Naive B cell (primary cell): ENCODE results near the gene POGK. TPM values are rescaled to one million over a fixed set of nuclear protein-coding genes. Genes with fewer than 3 reads are reported as not detected.

ENCODE experiments used
- ATAC-seq, 2 donors: fragments of 150-1000 bp; cut with Tn5 transposase; 2 replicates each; pipeline ENCODE4 v1.10.0; 2021; ENCODE audit warnings: low read depth in 2 of 2, mild to moderate bottlenecking in 2 of 2, moderate library complexity in 2 of 2
- DNase-seq: peaks from one replicate; pipeline ENCODE4 v3.0.0; 2022
- H3K27ac Mint-ChIP-seq, 6 donors: one replicate each; pipeline ENCODE4 v1.8.0; 2020 to 2022; ENCODE audit warnings: mild to moderate bottlenecking in 6 of 6, mixed read lengths in 6 of 6, moderate library complexity in 5 of 6, inconsistent platforms in 2 of 6
- H3K27me3 Mint-ChIP-seq, 3 donors: one replicate each; pipeline ENCODE4 v1.8.0; 2021 to 2022; ENCODE audit warnings: mixed read lengths in 3 of 3, mild to moderate bottlenecking in 1 of 3
- H3K36me3 Mint-ChIP-seq, 2 donors: one replicate each; pipeline ENCODE4 v1.8.0; 2020 to 2022; ENCODE audit warnings: mixed read lengths in 2 of 2, inconsistent platforms in 1 of 2, mild to moderate bottlenecking in 1 of 2
- H3K4me1 Mint-ChIP-seq, 3 donors: one replicate each; pipeline ENCODE4 v1.8.0; 2020 to 2022; ENCODE audit warnings: mixed read lengths in 3 of 3, inconsistent platforms in 1 of 3, mild to moderate bottlenecking in 1 of 3, moderate library complexity in 1 of 3
- H3K4me3 Mint-ChIP-seq, 8 donors: one replicate each; pipeline ENCODE4 v1.8.0; 2020 to 2022; ENCODE audit warnings: mild to moderate bottlenecking in 8 of 8, mixed read lengths in 8 of 8, moderate library complexity in 8 of 8, inconsistent platforms in 2 of 8
- H3K9me3 Mint-ChIP-seq, 7 donors: one replicate each; pipeline ENCODE4 v1.8.0; 2020 to 2022; ENCODE audit warnings: mixed read lengths in 7 of 7, mild to moderate bottlenecking in 5 of 7, inconsistent platforms in 2 of 7, moderate library complexity in 1 of 7
- polyA plus RNA-seq, 6 donors: library from polyadenylated mRNA; unstranded; fragments of 300-500 nt; fragmentation: Illumina TruSeq; gene quantifications; one replicate each; pipeline ENCODE4 v1.2.3, GENCODE V29; 2021; ENCODE audit warnings: low read depth in 6 of 6

Gene POGK
- polyA plus RNA-seq, 6 donors from 2014 or later, result 9.2 to 24.1 (median 16.1) TPM

- Mint-ChIP-seq H3K4me1 (peaks cover 32 to 37% (median 34%) of the 10 kb centered on the region in 3 donors), H3K36me3 (peaks cover 5 to 29% of the 10 kb centered on the region in 2 donors), H3K27me3 (no peaks in the 10 kb centered on the region), H3K27ac (peak overlapping the region in 5 of 6 donors; percentile 48 to 93 (median 91)), H3K4me3 (peak overlapping the region; percentile 82 to 94 (median 90)), H3K9me3 (no peaks in the 10 kb centered on the region)
- DNase-seq (peak; percentile 47), ATAC-seq (peak; percentile 58 to 59)
These were observed 479 bp downstream of the POGK start for GRCh38 chr1:166839600-166840308.

GRCh38 chr1:166840309-166841274, 1.3 kb downstream of the POGK start:
- peaks cover 35 to 40% (median 39%) of the 10 kb centered on the region in 3 donors for H3K4me1 Mint-ChIP-seq
- H3K36me3 Mint-ChIP-seq, result peaks cover 5 to 32% of the 10 kb centered on the region in 2 donors
- H3K27ac Mint-ChIP-seq, result peak overlapping the region; percentile 61 to 93 (median 87)
- DNase-seq, result no peak
- H3K4me3 Mint-ChIP-seq, result peak overlapping the region; percentile 82 to 94 (median 90)
- no peaks in the 10 kb centered on the region for H3K9me3 Mint-ChIP-seq
- ATAC-seq, result no peak
- H3K27me3 Mint-ChIP-seq, result no peaks in the 10 kb centered on the region

GRCh38 chr1:166843322-166843721, 4.0 kb downstream of the POGK start:
- Mint-ChIP-seq H3K27me3 (no peaks in the 10 kb centered on the region), H3K27ac (peak overlapping the region in 2 of 6 donors; percentile 31 to 39), H3K9me3 (no peaks in the 10 kb centered on the region), H3K4me1 (peaks cover 42 to 48% (median 47%) of the 10 kb centered on the region in 3 donors), H3K36me3 (peaks cover 12 to 40% of the 10 kb centered on the region in 2 donors), H3K4me3 (no peak overlapping the region)
- no peak for ATAC-seq
- no peak for DNase-seq

GRCh38 chr1:166843769-166844596, 4.7 kb downstream of the POGK start:
- Mint-ChIP-seq H3K4me1 (peaks cover 36 to 43% (median 40%) of the 10 kb centered on the region in 3 donors), H3K27ac (peak overlapping the region in 2 of 6 donors; percentile 77 to 79)

GRCh38 chr1:166844791-166845190, 5.5 kb downstream of the POGK start:
- no peaks in the 10 kb centered on the region for H3K9me3 Mint-ChIP-seq
- no peak for DNase-seq
- no peak for ATAC-seq
- peak overlapping the region in 1 of 8 donors; percentile 13 for H3K4me3 Mint-ChIP-seq
- H3K36me3 Mint-ChIP-seq, result peaks cover 22 to 41% of the 10 kb centered on the region in 2 donors
- H3K27me3 Mint-ChIP-seq, result no peaks in the 10 kb centered on the region
- peaks cover 35 to 42% (median 39%) of the 10 kb centered on the region in 3 donors for H3K4me1 Mint-ChIP-seq
- peak overlapping the region in 3 of 6 donors; percentile 26 to 79 (median 57) for H3K27ac Mint-ChIP-seq

More at GRCh38 chr1:166843769-166844596, 4.7 kb downstream of the POGK start:
- Mint-ChIP-seq H3K36me3 (peaks cover 17 to 40% of the 10 kb centered on the region in 2 donors), H3K9me3 (no peaks in the 10 kb centered on the region), H3K27me3 (no peaks in the 10 kb centered on the region), H3K4me3 (no peak overlapping the region)
- no peak for ATAC-seq
- DNase-seq, result no peak

- H3K27me3 Mint-ChIP-seq, result no peaks in the 10 kb centered on the region
- H3K27ac Mint-ChIP-seq, result no peak overlapping the region
- H3K36me3 Mint-ChIP-seq, result peaks cover 30 to 38% of the 10 kb centered on the region in 2 donors
- H3K4me1 Mint-ChIP-seq, result peaks cover 26 to 29% (median 26%) of the 10 kb centered on the region in 3 donors
- DNase-seq, result no peak
- ATAC-seq, result no peak
- H3K4me3 Mint-ChIP-seq, result no peak overlapping the region
- no peaks in the 10 kb centered on the region for H3K9me3 Mint-ChIP-seq
These were observed 8.9 kb downstream of the POGK start for GRCh38 chr1:166848193-166848592.

- peaks cover 34 to 38% of the 10 kb centered on the region in 2 donors for H3K36me3 Mint-ChIP-seq
- no peak overlapping the region for H3K27ac Mint-ChIP-seq
- H3K4me1 Mint-ChIP-seq, result peaks cover 25 to 32% (median 26%) of the 10 kb centered on the region in 3 donors
- DNase-seq (no peak), ATAC-seq (no peak)
- no peaks in the 10 kb centered on the region for H3K9me3 Mint-ChIP-seq
- no peaks in the 10 kb centered on the region for H3K27me3 Mint-ChIP-seq
- no peak overlapping the region for H3K4me3 Mint-ChIP-seq
These were observed 9.9 kb downstream of the POGK start for GRCh38 chr1:166849135-166849534.

GRCh38 chr1:166852918-166853317, 13.6 kb downstream of the POGK start:
- H3K4me3 Mint-ChIP-seq, result no peak overlapping the region
- H3K27me3 Mint-ChIP-seq, result no peaks in the 10 kb centered on the region
- no peak for ATAC-seq
- peak overlapping the region in 1 of 6 donors; percentile 60 for H3K27ac Mint-ChIP-seq
- peaks cover 24 to 30% of the 10 kb centered on the region in 2 donors for H3K36me3 Mint-ChIP-seq
- peaks cover 6 to 16% (median 10%) of the 10 kb centered on the region in 3 donors for H3K4me1 Mint-ChIP-seq
- DNase-seq, result no peak
- no peaks in the 10 kb centered on the region for H3K9me3 Mint-ChIP-seq

GRCh38 chr1:166855558-166855957, 16.3 kb downstream of the POGK start:
- no peak overlapping the region for H3K4me3 Mint-ChIP-seq
- H3K9me3 Mint-ChIP-seq, result no peaks in the 10 kb centered on the region
- H3K36me3 Mint-ChIP-seq, result peaks cover 23 to 24% of the 10 kb centered on the region in 2 donors
- H3K4me1 Mint-ChIP-seq, result peaks cover 12 to 22% (median 16%) of the 10 kb centered on the region in 3 donors
- peak overlapping the region in 2 of 6 donors; percentile 25 to 59 for H3K27ac Mint-ChIP-seq
- H3K27me3 Mint-ChIP-seq, result no peaks in the 10 kb centered on the region
- DNase-seq (no peak), ATAC-seq (no peak)

- peak overlapping the region in 1 of 6 donors; percentile 29 for H3K27ac Mint-ChIP-seq
- peaks cover 7 to 21% (median 11%) of the 10 kb centered on the region in 3 donors for H3K4me1 Mint-ChIP-seq
- no peaks in the 10 kb centered on the region for H3K9me3 Mint-ChIP-seq
- no peak for DNase-seq
- H3K4me3 Mint-ChIP-seq, result no peak overlapping the region
- peaks cover 8 to 22% of the 10 kb centered on the region in 2 donors for H3K36me3 Mint-ChIP-seq
- no peak for ATAC-seq
- no peaks in the 10 kb centered on the region for H3K27me3 Mint-ChIP-seq
These were observed 18.7 kb downstream of the POGK start for GRCh38 chr1:166857995-166858394.

GRCh38 chr1:166858726-166859419, 19.6 kb downstream of the POGK start:
- ATAC-seq, result no peak
- H3K4me1 Mint-ChIP-seq, result peaks cover 7 to 18% (median 11%) of the 10 kb centered on the region in 3 donors
- peaks cover 8 to 20% of the 10 kb centered on the region in 2 donors for H3K36me3 Mint-ChIP-seq
- H3K27ac Mint-ChIP-seq, result peak overlapping the region in 4 of 6 donors; percentile 20 to 77 (median 26)
- H3K27me3 Mint-ChIP-seq, result no peaks in the 10 kb centered on the region
- H3K9me3 Mint-ChIP-seq, result no peaks in the 10 kb centered on the region
- no peak overlapping the region for H3K4me3 Mint-ChIP-seq
- DNase-seq, result no peak

- Mint-ChIP-seq H3K27ac (peak overlapping the region in 2 of 6 donors; percentile 11 to 94), H3K4me3 (no peak overlapping the region), H3K4me1 (peaks cover 7 to 15% (median 13%) of the 10 kb centered on the region in 3 donors), H3K9me3 (no peaks in the 10 kb centered on the region), H3K36me3 (peaks cover 12 to 22% of the 10 kb centered on the region in 2 donors), H3K27me3 (no peaks in the 10 kb centered on the region)
- no peak for DNase-seq
- ATAC-seq, result peak; percentile 60 to 61
These were observed 20.3 kb downstream of the POGK start for GRCh38 chr1:166859597-166859996.
